HepG2 (cell line): ENCODE data around the gene TNP2. TPM values are rescaled to one million over a fixed set of nuclear protein-coding genes. Genes with fewer than 3 reads are reported as not detected.

ENCODE experiments used
- GATAD2A ChIP-seq: IDR thresholded peaks from 2 replicates; pipeline ENCODE4 v1.6.1; 2016
- LCORL ChIP-seq, 2 experiments: fragments of 450-650 bp in 1 of 2; sonication (generic) in 1 of 2; formaldehyde crosslinking in 1 of 2; IDR thresholded peaks; 2 replicates each; pipeline versions ENCODE4 v1.5.0 to v1.6.1; 2017 to 2020; ENCODE audit warnings: antibody characterized with exemption in 1 of 2, missing genetic modification reagents in 1 of 2
- RORA ChIP-seq: sonication (generic); formaldehyde crosslinking; IDR thresholded peaks from 2 replicates; pipeline ENCODE4 v1.5.0; 2020; ENCODE audit warnings: mild to moderate bottlenecking, missing genetic modification reagents, moderate library complexity
- SAP130 ChIP-seq: IDR thresholded peaks from 2 replicates; pipeline ENCODE4 v1.6.1; 2016; ENCODE audit warnings: low read depth
- ZNF567 ChIP-seq: sonication (generic); formaldehyde crosslinking; IDR thresholded peaks from 2 replicates; pipeline ENCODE4 v1.8.1; 2023; ENCODE audit warnings: mild to moderate bottlenecking, missing genetic modification reagents, borderline replicate concordance
- ZNF879 ChIP-seq: sonication (generic); formaldehyde crosslinking; IDR thresholded peaks from 2 replicates; pipeline ENCODE4 v1.8.1; 2023; ENCODE audit warnings: missing genetic modification reagents
- polyA plus RNA-seq, 8 experiments: library from polyadenylated mRNA; depleted of rRNA in 3 of 8; stranded (reverse) in 7 of 8; unstranded in 1 of 8; fragments of >200 nt; fragmentation: Illumina TruSeq in 4 of 8; extraction: Trizol in 4 of 8; gene quantifications; 2 replicates each; pipeline versions ENCODE4 v1.2.1 to v1.2.3, GENCODE V29; 2011 to 2016; ENCODE audit warnings: low read depth in 4 of 8, missing spikeins in 1 of 8, mixed read lengths in 1 of 8; ENCODE audit not compliant: insufficient read depth in 1 of 8
- total RNA-seq, 5 experiments: library from RNA; depleted of rRNA; stranded (reverse); fragments of >200 nt; fragmentation: Illumina TruSeq; extraction: Trizol; gene quantifications; 2 replicates each; pipeline ENCODE4 v1.2.3, GENCODE V29; 2016; ENCODE audit warnings: low read depth in 1 of 5
- TF ChIP-seq, protein P1 (sequence below): IDR thresholded peaks from 2 replicates; pipeline ENCODE4 v1.4.0; 2020; ENCODE audit warnings: mild to moderate bottlenecking, missing genetic modification reagents
- TF ChIP-seq, protein P2 (sequence below): sonication (generic); formaldehyde crosslinking; IDR thresholded peaks from 2 replicates; pipeline ENCODE4 v1.4.0; 2020; ENCODE audit warnings: missing genetic modification reagents
- TF ChIP-seq, protein P3 (sequence below): sonication (generic); formaldehyde crosslinking; IDR thresholded peaks from 2 replicates; pipeline ENCODE4 v1.5.1; 2020; ENCODE audit warnings: missing genetic modification reagents, mild to moderate bottlenecking, borderline replicate concordance
- TF ChIP-seq, protein P4 (sequence below): sonication (generic); formaldehyde crosslinking; IDR thresholded peaks from 2 replicates; pipeline ENCODE4 v1.4.0; 2020; ENCODE audit warnings: missing genetic modification reagents, mild to moderate bottlenecking, borderline replicate concordance

The TNP2 gene
- total and polyA plus RNA-seq, 2 of the 13 experiments (the other 11 are each of a cell fraction or from before 2014, with no cell fraction given): not detected

DNA sequence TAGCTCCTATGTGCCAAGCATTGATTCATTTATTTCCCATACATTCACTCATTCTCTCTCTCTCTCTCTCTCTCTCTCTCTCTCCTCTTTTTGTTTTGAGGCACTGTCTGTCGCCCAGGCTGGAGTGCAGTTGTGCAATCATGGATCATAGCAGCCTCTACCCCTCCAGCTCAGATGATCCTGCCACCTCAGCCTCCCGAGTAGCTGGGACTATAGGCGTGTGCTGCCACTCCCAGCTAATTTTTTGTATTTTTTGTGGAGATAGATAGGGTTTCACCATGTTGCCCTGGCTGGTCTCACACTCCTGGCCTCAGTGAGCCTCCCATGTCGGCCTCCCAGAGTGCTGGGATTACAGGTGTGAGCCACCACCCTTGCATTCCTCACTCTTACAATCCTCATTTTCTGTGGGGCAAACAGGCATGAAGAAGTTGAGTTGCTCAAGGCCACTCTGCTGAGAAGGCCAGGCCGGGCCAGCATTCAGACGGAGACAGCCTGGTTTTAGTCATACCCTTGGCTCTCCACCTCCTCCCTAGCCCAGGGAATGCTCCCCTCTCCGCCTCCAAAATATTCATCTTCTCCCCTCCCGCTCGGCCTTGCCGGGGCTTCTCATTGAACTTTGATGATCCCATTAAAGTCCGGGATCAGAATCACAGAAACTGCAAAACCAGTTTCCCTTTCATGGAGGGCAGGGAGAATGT is 7.9 kb upstream of the TNP2 start (continued):
- TF ChIP-seq, protein P1, sequence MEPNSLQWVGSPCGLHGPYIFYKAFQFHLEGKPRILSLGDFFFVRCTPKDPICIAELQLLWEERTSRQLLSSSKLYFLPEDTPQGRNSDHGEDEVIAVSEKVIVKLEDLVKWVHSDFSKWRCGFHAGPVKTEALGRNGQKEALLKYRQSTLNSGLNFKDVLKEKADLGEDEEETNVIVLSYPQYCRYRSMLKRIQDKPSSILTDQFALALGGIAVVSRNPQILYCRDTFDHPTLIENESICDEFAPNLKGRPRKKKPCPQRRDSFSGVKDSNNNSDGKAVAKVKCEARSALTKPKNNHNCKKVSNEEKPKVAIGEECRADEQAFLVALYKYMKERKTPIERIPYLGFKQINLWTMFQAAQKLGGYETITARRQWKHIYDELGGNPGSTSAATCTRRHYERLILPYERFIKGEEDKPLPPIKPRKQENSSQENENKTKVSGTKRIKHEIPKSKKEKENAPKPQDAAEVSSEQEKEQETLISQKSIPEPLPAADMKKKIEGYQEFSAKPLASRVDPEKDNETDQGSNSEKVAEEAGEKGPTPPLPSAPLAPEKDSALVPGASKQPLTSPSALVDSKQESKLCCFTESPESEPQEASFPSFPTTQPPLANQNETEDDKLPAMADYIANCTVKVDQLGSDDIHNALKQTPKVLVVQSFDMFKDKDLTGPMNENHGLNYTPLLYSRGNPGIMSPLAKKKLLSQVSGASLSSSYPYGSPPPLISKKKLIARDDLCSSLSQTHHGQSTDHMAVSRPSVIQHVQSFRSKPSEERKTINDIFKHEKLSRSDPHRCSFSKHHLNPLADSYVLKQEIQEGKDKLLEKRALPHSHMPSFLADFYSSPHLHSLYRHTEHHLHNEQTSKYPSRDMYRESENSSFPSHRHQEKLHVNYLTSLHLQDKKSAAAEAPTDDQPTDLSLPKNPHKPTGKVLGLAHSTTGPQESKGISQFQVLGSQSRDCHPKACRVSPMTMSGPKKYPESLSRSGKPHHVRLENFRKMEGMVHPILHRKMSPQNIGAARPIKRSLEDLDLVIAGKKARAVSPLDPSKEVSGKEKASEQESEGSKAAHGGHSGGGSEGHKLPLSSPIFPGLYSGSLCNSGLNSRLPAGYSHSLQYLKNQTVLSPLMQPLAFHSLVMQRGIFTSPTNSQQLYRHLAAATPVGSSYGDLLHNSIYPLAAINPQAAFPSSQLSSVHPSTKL (CRISPR knock-in tag): 0 out of 2 replicates have a peak, but pooled peaks have one; percentile 15
- TF ChIP-seq, protein P2, sequence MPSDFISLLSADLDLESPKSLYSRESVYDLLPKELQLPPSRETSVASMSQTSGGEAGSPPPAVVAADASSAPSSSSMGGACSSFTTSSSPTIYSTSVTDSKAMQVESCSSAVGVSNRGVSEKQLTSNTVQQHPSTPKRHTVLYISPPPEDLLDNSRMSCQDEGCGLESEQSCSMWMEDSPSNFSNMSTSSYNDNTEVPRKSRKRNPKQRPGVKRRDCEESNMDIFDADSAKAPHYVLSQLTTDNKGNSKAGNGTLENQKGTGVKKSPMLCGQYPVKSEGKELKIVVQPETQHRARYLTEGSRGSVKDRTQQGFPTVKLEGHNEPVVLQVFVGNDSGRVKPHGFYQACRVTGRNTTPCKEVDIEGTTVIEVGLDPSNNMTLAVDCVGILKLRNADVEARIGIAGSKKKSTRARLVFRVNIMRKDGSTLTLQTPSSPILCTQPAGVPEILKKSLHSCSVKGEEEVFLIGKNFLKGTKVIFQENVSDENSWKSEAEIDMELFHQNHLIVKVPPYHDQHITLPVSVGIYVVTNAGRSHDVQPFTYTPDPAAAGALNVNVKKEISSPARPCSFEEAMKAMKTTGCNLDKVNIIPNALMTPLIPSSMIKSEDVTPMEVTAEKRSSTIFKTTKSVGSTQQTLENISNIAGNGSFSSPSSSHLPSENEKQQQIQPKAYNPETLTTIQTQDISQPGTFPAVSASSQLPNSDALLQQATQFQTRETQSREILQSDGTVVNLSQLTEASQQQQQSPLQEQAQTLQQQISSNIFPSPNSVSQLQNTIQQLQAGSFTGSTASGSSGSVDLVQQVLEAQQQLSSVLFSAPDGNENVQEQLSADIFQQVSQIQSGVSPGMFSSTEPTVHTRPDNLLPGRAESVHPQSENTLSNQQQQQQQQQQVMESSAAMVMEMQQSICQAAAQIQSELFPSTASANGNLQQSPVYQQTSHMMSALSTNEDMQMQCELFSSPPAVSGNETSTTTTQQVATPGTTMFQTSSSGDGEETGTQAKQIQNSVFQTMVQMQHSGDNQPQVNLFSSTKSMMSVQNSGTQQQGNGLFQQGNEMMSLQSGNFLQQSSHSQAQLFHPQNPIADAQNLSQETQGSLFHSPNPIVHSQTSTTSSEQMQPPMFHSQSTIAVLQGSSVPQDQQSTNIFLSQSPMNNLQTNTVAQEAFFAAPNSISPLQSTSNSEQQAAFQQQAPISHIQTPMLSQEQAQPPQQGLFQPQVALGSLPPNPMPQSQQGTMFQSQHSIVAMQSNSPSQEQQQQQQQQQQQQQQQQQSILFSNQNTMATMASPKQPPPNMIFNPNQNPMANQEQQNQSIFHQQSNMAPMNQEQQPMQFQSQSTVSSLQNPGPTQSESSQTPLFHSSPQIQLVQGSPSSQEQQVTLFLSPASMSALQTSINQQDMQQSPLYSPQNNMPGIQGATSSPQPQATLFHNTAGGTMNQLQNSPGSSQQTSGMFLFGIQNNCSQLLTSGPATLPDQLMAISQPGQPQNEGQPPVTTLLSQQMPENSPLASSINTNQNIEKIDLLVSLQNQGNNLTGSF (CRISPR knock-in tag): no peak
- TF ChIP-seq SAP130 (CRISPR knock-in tag): no peak
- no peak for TF ChIP-seq ZNF879 (CRISPR knock-in tag)
- TF ChIP-seq, protein P3, sequence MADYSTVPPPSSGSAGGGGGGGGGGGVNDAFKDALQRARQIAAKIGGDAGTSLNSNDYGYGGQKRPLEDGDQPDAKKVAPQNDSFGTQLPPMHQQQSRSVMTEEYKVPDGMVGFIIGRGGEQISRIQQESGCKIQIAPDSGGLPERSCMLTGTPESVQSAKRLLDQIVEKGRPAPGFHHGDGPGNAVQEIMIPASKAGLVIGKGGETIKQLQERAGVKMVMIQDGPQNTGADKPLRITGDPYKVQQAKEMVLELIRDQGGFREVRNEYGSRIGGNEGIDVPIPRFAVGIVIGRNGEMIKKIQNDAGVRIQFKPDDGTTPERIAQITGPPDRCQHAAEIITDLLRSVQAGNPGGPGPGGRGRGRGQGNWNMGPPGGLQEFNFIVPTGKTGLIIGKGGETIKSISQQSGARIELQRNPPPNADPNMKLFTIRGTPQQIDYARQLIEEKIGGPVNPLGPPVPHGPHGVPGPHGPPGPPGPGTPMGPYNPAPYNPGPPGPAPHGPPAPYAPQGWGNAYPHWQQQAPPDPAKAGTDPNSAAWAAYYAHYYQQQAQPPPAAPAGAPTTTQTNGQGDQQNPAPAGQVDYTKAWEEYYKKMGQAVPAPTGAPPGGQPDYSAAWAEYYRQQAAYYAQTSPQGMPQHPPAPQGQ (CRISPR knock-in tag): 0 out of 2 replicates have a peak, but pooled peaks have one; percentile 81
- no peak for TF ChIP-seq ZNF567 (CRISPR knock-in tag)
- no peak for TF ChIP-seq RORA
- TF ChIP-seq, protein P4, sequence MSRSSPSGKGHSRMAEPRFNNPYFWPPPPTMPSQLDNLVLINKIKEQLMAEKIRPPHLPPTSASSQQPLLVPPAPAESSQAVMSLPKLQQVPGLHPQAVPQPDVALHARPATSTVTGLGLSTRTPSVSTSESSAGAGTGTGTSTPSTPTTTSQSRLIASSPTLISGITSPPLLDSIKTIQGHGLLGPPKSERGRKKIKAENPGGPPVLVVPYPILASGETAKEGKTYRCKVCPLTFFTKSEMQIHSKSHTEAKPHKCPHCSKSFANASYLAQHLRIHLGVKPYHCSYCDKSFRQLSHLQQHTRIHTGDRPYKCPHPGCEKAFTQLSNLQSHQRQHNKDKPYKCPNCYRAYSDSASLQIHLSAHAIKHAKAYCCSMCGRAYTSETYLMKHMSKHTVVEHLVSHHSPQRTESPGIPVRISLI (CRISPR knock-in tag): peak; percentile 23; the same call in 1 of the 2 replicates
- TF ChIP-seq LCORL (IDR thresholded peaks at IDR 0.05): no peak
- TF ChIP-seq LCORL (CRISPR knock-in tag; IDR thresholded peaks at IDR 0.05): 0 out of 2 replicates have a peak, but pooled peaks have one; percentile 5
- TF ChIP-seq GATAD2A (CRISPR knock-in tag): peak; percentile 23; the same call in 1 of the 2 replicates
